Fibroblast of skin of abdomen (primary cell): ENCODE results near the gene PHACTR1.

ENCODE experiments used
- DNase-seq: peaks from one replicate; pipeline ENCODE4 v3.0.0-alpha.2; 2013

Gene PHACTR1

DNA sequence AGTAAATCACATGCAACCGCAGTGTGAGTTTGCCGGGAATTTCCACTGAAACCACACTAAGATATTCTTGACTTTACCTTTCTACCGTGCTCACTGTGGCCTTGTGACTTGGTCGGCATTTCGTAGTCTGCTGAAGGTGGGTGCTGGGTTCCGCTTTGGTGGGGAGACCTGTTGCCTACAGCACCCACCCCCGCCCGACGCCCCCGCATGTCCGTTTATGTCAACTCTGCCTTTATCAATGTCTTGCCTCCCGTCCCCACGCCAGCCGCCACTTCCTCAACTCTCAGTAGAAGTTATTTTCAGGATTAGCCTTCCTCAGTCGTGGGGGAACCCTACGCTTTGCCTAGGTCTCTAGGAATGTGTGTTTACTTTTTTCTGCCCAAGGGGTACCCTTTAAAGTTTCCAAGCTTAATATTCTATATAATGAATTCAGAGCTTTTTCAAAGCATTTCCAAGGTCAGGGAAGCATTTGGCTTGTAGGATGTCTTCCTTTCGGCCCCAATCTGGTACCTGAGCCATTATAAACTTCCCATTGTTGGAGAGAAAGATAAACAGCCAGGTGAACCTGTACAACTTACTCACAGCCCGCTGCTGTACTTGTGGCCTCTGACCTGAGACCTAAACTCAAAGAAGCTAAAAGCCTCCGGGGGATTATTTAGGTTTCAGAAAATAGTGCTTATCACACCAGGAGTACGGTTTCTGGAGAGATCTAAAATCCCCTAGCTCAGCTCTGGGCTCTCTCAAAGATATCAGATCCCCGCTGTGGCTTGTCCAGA lies 557.6 kb downstream of the PHACTR1 start:
- DNase-seq, result no peak

DNA sequence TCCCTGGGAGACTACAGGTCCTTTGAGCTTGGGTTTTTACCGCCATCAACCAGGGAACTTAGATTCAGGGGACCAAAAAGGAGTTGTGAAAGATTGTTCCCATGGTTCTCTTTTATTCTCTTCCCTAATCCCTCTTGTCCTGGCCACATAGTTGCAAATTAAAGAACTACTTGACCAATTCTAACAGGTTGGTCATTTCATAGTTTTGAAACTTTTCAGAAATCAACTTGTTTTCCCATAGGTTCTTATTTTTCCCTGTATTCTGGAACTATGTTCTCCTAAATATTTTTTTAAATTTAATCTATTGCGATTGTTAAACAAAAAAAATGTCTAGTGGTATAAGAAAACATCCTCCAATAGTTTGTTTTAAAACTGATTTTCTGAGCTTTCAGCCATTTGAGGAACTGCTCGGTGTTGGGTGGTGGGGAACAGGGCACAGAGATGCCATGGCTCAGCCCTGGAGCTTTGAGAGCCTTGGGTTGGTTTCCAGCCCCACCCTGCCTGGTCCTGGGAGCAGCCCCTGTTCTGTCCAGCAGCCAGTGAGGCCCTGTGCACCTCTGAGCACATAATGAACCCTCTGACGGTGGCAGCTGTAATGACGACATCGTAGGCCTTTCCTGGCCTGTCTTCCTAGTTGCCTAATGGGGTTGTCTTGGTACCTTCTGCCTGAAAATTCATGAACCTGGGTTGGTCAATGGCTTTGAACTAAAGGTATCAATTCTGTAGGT lies 558.3 kb downstream of the PHACTR1 start:
- DNase-seq, result no peak

- no peak for DNase-seq
Observed at GRCh38 chr6:13275435-13275989, 558.9 kb downstream of the PHACTR1 start.

DNA sequence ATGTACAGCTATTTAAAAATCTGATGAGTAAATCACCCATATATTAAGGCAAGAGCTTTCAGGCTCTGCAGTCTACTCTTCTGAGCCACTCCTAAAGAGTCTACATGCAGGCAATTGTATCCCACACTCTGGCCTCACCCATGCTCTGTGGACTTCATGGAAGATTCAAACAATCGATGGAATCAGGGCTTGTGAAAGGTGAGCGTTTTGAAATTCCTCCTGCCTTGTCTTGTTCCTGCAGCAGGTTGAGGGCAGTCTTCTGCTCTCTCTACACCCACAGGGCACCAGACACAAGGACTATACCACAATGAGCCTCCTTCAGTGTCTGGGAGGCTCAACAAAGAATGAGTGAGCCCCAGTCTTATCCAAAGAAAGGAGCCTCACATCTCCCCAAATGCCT lies 560.7 kb downstream of the PHACTR1 start:
- no peak for DNase-seq

GRCh38 chr6:13278164-13278563 lies 561.6 kb downstream of the PHACTR1 start:
- no peak for DNase-seq

DNA sequence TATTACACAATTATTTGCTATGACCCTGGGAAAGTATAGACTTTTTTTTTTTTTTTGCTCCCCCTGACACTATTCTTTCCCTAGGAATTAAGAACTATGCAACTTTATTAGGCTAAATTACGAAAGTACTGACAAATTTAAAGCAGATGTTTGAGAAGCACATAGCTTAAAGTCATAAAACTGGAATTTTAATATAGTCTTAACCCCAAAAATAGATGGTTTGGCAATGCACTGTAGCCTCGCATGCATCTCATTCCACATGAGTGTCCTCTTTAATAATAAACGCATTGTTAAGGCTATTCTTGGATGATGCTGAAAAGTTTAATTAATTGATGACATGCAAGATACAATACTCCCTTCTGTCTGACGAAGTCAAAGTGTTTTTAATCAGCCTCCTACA lies 562.4 kb downstream of the PHACTR1 start:
- DNase-seq, result peak; percentile 93

DNA sequence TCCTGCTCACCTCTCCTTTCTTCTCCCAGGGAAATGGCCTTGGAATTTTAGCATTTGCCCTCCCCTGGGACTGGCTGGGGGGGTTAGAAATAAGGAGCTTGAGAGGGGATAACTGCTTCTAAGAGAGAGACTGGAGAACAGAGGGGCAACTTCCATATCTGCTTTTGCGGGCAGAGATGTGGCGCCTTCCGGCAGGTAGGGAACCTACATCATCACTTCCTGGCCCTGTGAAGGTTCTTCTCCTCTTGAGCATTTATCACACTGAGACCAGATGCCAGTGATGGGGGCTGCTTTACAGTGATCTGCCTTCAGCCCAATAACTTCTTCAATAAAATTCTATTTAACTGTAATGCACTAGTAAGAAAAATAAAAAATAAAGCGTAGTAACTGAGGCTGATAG lies 563.7 kb downstream of the PHACTR1 start:
- no peak for DNase-seq

GRCh38 chr6:13281686-13282085 lies 565.1 kb downstream of the PHACTR1 start:
- no peak for DNase-seq

DNA sequence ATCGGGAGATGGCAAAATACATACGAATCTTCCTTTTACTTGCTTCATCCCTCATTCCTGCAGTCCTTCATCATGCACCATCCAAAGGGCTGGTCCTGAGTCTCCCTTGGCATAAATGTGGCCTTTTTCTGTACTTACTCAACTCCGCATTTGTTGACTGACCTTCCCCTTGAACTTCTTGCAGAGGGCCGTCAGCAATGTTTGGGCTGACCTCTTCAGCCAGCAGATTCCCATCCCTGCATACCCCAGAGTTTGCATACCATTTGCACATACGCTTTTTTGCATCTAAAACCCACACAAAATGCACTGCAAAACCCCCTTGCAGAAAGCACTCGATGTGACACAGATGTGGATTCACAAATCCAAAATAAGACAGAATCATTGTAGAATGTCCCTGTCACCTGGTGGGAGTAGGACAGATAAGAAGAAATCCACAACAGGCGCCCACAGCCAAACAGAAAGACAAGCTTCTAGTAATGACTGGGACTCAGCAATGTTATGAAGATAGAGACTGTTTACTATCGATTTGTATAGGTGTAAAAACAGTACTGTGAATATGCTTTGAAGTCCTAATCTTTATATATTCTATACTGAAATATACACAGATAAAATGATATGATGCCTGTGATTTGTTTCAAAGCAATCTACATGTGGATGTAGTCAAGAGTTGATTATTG lies 566.0 kb downstream of the PHACTR1 start:
- no peak for DNase-seq

DNA sequence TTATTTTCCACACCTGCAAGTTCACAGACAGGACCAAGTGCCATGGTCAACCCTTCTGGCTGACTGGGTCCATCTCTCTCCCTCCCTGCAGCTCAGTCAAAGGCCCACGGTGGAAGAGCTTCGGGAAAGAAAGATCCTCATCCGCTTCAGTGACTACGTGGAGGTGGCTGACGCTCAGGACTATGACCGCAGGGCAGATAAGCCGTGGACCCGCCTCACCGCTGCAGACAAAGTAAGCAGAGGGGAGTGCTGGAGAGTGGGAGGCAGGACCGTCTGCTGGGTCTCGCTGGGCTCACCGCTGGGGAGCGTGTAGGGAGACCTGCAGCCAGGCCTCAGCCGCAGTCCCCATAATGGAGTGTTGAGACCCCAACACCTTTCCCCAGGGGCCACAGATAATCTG lies 566.8 kb downstream of the PHACTR1 start:
- no peak for DNase-seq

DNA sequence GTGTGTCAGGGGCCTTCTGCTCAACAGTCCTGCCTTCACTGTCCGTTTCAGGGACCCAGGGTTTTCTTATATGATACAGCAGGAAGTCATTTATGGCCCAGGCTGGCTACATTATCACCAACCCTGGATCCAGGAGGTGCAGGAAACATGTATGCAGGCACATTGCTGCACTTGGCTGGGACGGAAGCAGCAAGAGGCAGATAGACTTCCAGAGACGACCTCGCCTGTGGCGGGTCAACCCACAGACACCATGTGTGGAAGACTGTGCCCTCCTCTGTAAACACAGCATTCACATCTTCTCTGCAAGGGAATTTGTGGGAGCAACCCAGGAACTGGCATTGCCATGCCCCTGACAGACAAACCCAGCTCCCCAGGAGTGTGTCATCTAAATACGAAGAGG lies 568.1 kb downstream of the PHACTR1 start:
- DNase-seq, result no peak

GRCh38 chr6:13285705-13286104 lies 569.1 kb downstream of the PHACTR1 start:
- DNase-seq, result no peak

DNA sequence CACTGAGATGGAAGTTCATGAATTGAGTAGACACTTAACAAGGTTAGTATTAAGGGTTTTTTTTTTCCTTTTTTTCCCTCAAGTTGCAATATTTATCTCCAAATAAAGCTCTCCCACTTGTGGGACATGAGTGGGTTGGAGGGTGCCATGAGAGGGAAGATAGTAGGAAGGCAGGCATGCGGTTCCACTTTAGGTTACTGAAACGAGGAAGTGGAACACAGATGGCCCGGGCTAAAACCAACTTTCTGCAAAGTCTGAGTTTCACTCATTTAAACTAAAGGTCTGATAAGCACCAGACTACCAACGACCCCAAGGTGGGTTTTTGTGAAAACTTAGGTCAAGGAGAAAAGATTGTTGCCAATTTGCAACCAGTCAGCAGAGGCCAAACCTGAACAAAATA lies 569.6 kb downstream of the PHACTR1 start:
- DNase-seq, result no peak

DNA sequence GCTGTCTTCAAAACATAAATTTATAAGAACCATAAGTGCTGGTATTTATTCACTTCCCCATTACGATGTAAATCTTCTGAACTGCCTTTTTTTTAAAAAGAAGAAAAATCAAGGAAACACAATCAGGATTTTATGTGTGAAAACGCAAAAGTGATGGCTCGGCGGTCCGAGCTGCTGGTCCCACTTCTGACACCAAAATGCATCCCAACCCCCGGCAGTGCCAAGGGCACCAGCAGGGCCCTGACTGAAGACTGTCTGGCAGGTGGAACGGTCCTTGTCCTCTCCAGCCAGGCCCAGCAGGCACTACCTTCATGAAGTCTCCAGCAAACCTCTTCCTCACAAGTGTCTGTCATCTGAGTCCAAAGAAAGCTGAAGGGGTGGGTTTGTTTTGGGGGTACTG lies 570.5 kb downstream of the PHACTR1 start:
- DNase-seq, result no peak

- DNase-seq, result no peak
Observed at GRCh38 chr6:13288481-13288880, 571.9 kb downstream of the PHACTR1 start.

- no peak for DNase-seq
Observed at GRCh38 chr6:13288969-13289391, 572.4 kb downstream of the PHACTR1 start.

- DNase-seq, result no peak
Observed at GRCh38 chr6:13289789-13290318, 573.3 kb downstream of the PHACTR1 start.

DNA sequence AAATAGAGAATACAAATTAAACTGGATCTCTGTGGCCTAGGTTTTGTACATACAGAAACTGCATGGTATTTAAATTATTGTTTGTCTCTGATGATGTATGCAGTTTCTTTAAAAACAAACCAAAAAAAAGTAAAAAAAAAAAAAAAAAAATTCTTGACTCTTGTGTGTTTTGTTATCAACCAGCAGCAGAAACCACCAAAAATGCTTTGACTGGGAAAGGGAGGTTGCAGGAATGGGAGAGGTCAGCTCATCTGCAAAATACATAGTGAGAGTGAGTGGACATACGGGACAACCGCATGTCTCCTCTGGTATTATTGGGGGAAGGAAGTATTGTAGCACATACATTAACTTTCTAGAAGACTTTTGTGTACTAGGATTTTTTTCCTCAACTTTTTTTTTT lies 573.8 kb downstream of the PHACTR1 start:
- no peak for DNase-seq

- no peak for DNase-seq
Observed at GRCh38 chr6:13292774-13293173, 576.2 kb downstream of the PHACTR1 start.

- no peak for DNase-seq
Observed at GRCh38 chr6:13294499-13295069, 578.0 kb downstream of the PHACTR1 start.

DNA sequence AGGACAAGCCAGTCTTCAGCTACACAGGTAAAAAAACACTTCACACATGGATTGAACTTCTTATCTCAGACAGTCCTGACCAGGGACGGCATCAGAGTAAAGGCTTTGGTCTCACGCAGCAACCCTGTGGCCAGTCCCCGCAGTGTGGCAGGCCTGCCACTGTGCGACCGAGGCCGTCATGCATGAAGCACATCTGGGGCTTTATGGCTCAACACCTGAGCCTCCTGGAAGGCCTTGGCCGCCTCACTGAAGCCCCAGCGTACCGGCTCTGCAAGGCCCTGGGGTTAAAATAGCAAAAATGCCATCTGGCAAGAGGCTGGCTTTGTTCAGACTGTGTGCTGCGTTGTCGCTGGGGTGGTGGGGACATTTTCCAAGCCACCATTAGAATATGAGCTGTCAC lies 579.0 kb downstream of the PHACTR1 start:
- DNase-seq, result no peak

- DNase-seq, result no peak
Observed at GRCh38 chr6:13296536-13296997, 580.0 kb downstream of the PHACTR1 start.

- DNase-seq, result no peak
Observed at GRCh38 chr6:13297391-13297790, 580.8 kb downstream of the PHACTR1 start.
